GM12801 (cell line): ENCODE data around the gene EPB41L3.

ENCODE experiments used
- CTCF ChIP-seq: IDR thresholded peaks from one replicate; pipeline ENCODE4 v1.5.1; 2011; ENCODE audit warnings: control low read depth; ENCODE audit not compliant: insufficient read length; ENCODE audit errors: extremely low read depth

The EPB41L3 gene

GRCh38 chr18:5419601-5420000, 124.2 kb downstream of the EPB41L3 start:
- no peak for TF ChIP-seq CTCF

DNA sequence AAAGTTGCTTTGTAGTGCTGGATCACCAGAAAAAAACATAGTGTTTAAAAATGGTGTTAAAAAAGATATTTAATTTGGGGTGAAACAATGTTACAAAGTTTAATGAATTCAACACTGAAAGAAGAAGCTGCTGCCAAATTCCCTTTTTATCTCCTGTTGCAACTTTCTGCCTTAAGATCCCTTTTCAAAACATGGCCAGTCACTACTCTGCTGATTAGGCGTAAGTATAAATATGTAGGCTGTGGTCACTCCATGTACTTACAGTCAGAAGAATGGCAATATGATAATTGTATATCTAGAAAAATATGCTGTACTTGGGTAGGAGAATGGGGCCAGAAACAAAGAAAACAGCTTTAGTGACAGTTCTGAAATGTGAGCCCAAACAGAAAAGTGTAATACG, 124.8 kb downstream of the EPB41L3 start:
- TF ChIP-seq CTCF: no peak

GRCh38 chr18:5417342-5417741, 126.5 kb downstream of the EPB41L3 start:
- no peak for TF ChIP-seq CTCF

- TF ChIP-seq CTCF: no peak
Measured at GRCh38 chr18:5416112-5416511, 127.7 kb downstream of the EPB41L3 start.

DNA sequence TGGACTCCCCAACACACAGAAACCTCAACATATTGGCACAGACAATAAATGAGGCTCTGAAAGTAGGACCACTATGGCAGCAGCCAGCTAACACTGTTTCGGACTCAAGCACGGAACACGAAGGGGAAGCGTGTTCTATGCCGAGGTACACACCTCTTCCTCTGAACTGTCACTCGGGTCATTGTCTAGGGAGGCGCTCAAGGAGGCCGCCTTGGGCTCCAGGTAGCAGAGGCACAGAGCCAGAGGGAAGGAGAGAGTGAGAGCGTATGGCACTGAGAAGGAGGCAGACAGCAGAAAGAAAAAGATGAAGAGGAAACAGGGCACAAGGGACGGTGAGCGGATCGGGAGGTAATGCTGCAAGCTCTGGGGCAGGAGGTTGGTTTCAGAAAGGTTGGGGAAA, 128.1 kb downstream of the EPB41L3 start:
- TF ChIP-seq CTCF: no peak

DNA sequence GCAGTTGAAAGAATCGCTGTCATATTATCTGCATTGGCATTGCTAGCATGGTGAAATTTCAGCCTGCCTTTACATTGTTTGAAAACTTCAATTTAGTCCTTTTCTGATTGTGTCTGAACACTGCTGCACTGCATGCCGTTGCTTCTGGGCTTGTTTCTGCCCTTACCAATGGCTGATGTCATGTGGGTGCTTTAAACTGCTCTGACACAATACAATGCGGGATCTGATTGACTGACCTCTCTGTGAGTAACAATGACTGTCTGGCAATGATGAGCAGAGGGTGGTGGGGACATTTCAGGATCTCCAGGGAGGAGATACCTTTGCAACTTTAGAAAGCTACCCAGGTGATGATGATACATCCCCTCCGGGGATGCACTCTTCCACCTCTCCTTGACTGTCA, 128.8 kb downstream of the EPB41L3 start:
- no peak for TF ChIP-seq CTCF

DNA sequence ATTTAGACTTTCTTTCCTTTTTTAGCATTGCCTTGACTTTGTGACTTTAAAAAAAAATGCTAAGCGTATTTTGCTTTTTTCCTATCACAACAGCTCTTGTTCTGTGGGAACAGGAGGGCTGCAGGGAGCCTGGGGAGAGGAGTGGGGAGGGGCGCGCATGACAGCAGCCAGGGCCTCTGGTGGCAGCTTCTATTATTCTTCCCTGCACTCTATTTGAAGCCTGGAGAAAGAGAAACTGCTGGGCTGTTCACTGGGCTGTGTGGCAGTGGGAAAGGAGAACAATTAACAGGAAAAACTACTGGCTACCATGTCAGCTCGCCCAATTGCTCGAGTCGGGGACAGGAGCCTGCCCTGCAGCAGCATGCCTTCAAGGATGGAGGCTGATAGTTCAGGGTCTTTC, 129.3 kb downstream of the EPB41L3 start:
- TF ChIP-seq CTCF: no peak

GRCh38 chr18:5413447-5413846, 130.3 kb downstream of the EPB41L3 start:
- no peak for TF ChIP-seq CTCF
